GM19193 (cell line): ENCODE data around the gene PTPRD.

ENCODE experiments used
- POLR2A ChIP-seq: IDR thresholded peaks from 4 replicates; pipeline ENCODE4 v1.6.1; 2011; ENCODE audit not compliant: insufficient read depth, insufficient read length; ENCODE audit errors: extremely low read depth

PTPRD gene

DNA sequence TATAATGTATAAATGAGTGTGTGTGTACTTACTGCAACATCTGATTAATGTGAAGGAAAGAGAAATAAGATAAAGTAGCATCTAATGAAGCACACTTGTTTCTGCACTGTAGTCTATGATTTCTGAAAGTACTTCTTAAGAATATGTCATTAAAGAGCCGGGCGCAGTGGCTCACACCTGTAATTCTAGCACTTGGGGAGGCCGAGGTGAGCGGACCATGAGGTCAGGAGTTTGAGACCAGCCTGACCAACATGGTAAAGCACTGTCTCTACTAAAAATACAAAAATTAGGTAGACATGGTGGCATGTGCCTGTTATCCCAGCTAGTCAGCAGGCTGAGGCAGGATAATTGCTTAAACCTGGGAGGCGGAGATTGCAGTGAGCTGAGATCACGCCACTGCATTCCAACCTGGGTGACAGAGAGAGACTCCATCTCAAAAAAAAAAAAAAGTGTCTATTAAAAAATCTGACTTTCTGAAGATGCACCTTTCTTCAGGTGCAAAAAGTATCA, 556.9 kb downstream of the PTPRD start:
- TF ChIP-seq POLR2A: no peak

DNA sequence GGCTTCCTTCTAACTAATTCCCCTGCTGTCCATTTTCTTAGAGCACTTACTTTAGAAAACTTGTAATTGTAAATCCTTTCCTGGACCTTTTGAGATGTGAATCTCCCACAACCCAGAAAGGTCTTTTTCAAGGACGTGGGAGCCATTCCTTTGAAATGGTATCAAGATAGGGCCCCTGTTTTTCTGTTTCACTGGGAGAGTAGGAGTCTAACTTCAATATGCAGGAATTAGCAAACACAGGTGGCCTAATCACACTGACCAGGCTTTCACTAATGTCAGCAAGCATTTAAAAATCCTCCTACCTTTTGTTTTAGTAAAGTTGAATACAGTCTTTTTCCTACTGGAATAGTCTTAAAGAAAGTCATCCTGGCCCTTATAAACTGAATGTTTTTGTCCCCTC, 558.3 kb downstream of the PTPRD start:
- no peak for TF ChIP-seq POLR2A

DNA sequence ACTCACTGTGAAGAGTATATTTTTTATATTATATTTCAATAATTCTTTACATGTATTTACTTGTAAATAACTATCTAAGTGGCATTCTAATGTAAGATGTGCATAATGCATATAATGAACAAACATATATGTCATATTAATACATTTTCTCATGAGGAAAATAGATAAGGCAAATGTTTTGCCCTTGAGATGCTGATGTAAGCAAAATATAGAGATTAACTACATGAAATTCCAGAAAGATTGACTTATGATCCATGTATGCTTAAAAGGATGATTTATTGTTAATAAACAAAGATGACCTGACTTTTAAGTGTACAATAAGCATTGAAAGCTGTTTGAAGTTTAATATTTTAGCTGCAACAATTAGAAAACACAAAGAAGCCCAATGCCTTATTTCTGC, 559.9 kb downstream of the PTPRD start:
- no peak for TF ChIP-seq POLR2A

DNA sequence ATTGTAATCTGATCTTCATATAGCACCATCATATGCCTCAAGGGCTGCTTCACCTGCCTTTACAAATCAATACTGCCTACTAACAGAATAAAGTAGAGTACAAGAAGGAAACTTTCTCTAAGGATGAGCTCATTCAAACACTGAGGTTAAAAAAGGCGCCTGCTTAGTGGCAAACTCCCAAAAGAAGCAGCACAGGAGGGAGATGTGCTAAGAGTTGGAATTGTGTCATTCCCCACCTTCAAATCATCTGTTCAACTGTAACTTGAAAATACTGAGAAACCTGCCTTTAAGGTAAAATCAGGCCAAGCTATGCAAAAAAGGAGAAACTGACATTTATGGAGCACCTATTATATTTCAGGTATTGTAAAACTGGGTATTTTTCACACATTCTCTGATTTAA, 560.6 kb downstream of the PTPRD start:
- no peak for TF ChIP-seq POLR2A

DNA sequence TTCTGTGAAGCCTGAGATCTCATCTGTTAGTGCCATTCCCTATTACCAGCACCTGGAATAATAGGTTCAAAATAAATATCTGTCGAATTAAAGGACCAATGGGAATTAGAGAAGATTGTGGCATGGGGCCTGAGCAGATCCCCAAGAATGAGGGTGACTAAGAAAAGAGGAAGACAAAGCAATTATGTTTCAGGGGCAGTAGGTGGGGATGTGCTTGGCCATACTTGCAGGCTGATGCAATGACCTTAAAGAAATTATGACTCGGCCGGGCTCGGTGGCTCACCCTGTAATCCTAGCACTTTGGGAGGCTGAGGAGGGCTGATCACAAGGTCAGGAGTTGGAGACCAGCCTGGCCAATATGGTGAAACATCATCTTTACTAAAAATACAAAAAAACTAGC, 562.8 kb downstream of the PTPRD start:
- no peak for TF ChIP-seq POLR2A

DNA sequence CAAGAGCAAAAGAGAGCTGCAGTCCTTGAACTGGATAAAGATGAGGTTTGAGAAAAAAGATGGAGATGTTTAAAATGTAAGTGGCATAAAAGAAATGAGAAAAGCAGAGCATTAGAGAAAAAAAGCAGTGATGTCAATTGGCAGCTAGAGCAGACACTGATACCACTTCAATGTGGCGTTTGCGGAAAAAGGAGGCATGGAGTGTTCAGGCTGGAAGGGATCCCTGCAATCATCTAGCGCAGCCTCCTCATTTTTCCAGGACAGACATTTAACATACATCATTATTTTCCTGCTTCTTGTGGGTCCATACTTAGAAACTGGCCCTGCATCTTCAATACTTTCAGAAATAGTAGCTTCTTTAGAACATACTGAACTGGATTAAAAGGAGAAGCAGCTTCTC, 563.8 kb downstream of the PTPRD start:
- no peak for TF ChIP-seq POLR2A

DNA sequence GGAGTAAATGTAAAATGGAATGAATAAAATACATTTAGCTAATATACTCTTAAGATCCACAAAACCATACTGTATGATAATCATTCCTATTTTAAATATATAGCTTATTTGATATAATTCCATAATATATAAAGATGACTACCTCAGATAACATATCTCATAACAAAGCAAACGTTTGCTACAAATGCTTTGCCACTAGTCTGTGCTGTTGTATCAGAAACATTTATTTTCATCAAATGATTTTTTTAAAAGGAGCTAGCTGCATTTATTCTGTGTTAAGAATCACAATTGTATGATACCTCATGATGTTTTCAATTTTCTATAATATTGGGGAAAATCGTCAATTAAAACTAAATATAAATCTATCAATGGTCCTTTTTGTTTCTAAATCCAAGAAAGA, 567.2 kb downstream of the PTPRD start:
- no peak for TF ChIP-seq POLR2A

GRCh38 chr9:10041726-10042229, 571.0 kb downstream of the PTPRD start:
- no peak for TF ChIP-seq POLR2A

GRCh38 chr9:10036095-10036494, 576.7 kb downstream of the PTPRD start:
- no peak for TF ChIP-seq POLR2A

DNA sequence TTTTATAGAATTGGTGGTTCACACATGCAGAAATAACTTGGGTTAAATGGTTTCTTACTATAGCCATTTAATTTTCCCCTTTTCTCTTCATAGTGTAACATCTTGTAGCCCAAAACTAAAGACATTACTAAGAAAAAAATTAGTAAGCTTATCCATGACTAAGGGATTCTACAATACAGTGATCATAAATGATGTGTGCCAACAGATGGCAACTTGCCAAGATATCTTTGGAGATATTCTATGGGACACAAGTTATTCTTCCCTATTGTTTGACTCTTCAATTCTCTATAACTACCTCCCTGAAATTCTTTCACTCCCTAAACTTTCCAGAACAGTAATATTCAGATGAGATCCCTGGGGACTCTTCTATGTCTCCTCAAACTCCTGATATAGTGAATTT, 580.6 kb downstream of the PTPRD start:
- TF ChIP-seq POLR2A: no peak

DNA sequence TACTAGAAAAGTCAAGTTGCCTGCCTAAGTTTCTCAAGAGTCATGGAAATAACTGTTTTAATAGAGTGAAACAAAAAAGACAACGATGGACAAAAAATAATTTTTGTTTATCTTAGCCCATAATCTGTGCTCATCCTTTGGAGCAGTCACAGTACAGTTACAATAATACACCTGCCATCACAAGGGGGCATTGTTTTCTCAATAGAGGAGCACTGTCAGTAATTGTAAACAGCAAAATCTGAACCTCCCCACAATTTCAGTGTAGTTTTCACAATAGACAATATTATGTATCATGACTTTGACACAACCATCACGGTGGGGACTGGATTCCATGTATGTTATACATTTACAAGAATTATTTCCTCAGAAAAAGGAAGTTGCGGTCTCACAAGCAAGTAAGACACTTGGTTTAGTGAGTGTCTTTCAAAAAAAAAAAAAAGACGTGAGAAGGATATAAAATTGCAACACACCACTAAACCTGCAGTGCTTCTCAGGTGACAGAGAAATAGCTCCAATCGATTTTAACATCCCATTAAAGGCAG, 586.3 kb downstream of the PTPRD start:
- TF ChIP-seq POLR2A: no peak

GRCh38 chr9:10015755-10016154, 597.0 kb downstream of the PTPRD start:
- TF ChIP-seq POLR2A: no peak

DNA sequence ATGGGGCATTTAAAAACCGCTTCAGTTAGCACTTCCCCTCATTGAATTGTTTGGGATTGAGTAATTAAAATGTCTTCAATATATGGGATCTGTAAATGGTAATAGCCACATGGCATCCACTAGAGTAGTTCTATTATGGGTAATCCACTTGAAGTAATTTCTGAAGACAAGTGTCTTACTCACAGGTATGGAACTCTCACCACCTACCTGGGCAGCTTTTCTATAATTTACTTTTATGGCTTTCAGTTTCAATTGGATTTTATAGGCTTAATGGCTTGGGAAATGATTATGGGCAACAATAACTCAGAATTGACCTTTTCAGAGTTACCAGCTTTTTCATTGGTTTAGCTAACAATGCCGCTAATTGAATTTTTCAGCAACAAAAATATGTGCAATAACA, 597.9 kb downstream of the PTPRD start:
- no peak for TF ChIP-seq POLR2A

GRCh38 chr9:10009401-10009800, 603.4 kb downstream of the PTPRD start:
- TF ChIP-seq POLR2A: no peak

DNA sequence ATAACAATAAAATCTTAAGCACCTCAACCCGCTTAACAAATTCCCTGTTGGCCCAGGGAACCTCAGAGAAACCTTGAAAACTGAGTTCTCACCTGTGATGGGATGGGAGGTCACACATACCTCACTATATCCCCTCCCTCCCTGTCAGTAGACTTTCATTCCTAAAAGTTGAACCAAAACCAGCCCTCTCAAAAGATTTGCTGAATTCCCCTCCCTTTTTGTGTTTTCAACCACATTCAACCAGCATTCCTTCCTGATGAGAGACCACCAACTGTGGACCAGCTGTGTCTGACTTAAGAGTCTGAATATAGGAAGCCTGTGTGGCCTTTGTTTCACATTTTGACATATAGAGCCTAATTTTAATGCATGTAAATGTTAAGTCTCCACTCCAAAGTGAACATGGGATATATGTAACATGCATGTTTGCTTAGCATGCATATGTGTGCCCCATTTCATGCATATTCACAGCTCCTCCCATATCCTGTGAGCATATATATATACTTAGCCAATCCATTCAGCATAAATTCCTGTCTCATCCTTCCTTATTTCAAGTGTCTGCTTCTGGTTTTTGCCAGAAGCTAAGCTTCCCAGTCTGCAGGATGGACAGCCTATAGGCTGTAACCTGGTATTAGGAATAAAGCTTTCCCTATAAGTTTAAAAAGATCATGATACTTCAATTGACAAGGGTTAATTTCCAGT, 604.6 kb downstream of the PTPRD start:
- TF ChIP-seq POLR2A: no peak

- no peak for TF ChIP-seq POLR2A
These were observed 605.4 kb downstream of the PTPRD start for GRCh38 chr9:10007356-10007755.
